ENCODE measurements around the gene SHC3. TPM values are rescaled to one million over a fixed set of nuclear protein-coding genes. Genes with fewer than 3 reads are reported as not detected.

Gene SHC3
- total and polyA plus RNA-seq, 12 donors: 5.6 to 56.7 (median 20.9) TPM

DNA sequence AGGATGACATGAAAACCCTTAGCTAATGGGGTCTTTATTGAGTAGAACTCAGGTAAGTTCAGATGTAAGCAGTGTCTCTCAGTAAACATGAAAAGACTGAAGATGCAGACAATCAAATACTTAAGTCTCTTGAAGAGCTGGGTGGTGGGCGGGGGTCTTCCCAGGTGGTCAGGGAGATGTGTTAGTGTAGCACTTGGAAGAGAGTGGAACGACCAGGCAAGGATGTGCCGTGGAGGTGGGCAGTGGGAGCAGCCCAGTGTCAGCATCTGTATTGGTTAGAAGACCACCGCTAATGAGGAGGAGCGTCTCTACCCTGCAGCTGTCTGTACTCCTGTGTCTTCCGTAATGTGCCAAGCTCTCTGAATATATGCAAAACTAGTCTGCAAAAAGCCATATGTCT, 183.0 kb downstream of the SHC3 start:
- DNase-seq: no peak
- H3K27me3 ChIP-seq: peaks cover 6% of the 10 kb centered on the region
- H3K4me1 ChIP-seq (replicated peaks in 1 of 2): peaks cover 19 to 69% of the 10 kb centered on the region in 2 donors
- H3K9me3 ChIP-seq (replicated peaks in 1 of 3): no peaks in the 10 kb centered on the region
- intact Hi-C loops (cut with DNase I): no loop called here
- H3K4me3 ChIP-seq: peak overlapping the region in 1 of 4 donors; percentile 88
- TF ChIP-seq, protein P1, sequence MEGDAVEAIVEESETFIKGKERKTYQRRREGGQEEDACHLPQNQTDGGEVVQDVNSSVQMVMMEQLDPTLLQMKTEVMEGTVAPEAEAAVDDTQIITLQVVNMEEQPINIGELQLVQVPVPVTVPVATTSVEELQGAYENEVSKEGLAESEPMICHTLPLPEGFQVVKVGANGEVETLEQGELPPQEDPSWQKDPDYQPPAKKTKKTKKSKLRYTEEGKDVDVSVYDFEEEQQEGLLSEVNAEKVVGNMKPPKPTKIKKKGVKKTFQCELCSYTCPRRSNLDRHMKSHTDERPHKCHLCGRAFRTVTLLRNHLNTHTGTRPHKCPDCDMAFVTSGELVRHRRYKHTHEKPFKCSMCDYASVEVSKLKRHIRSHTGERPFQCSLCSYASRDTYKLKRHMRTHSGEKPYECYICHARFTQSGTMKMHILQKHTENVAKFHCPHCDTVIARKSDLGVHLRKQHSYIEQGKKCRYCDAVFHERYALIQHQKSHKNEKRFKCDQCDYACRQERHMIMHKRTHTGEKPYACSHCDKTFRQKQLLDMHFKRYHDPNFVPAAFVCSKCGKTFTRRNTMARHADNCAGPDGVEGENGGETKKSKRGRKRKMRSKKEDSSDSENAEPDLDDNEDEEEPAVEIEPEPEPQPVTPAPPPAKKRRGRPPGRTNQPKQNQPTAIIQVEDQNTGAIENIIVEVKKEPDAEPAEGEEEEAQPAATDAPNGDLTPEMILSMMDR (IDR thresholded peaks at IDR 0.05): no peak
- no peak for TF ChIP-seq POLR2A (IDR thresholded peaks at IDR 0.05)
- 86 to 90% (median 87%) methylated on average over 6 of the region's 6 CpGs for WGBS, 4 donors
- H3K27ac ChIP-seq: peak overlapping the region in 3 of 5 donors; percentile 28 to 68 (median 64)
- H3K36me3 ChIP-seq (replicated peaks in 1 of 2): peaks cover 0 to 4% of the 10 kb centered on the region in 2 donors

DNA sequence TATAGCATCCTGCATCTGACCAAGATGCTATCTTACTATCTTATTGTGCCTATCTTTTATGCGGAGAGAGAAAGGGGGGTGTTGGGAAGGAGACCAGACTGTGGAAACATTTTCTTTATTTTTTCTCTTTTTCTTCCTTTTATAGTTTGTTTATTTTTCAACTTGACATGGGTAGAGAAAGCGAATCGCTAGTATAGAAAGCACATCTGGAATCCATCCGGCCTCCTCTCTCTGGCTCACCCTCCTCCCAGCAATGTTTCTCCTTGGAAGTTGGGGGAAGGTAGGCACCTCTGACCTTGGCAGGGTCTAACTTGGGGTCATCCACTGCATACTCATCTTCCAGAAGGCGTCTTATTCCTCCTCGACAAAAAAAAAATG, 183.4 kb downstream of the SHC3 start:
- Histone ChIP-seq H3K36me3 (replicated peaks in 1 of 2) (peaks cover 0 to 4% of the 10 kb centered on the region in 2 donors), H3K27ac (peak overlapping the region in 3 of 5 donors; percentile 28 to 71 (median 64)), H3K4me3 (peak overlapping the region in 1 of 4 donors; percentile 88), H3K9me3 (replicated peaks in 1 of 3) (no peaks in the 10 kb centered on the region), H3K4me1 (replicated peaks in 1 of 2) (peaks cover 19 to 65% of the 10 kb centered on the region in 2 donors), H3K27me3 (peaks cover 6% of the 10 kb centered on the region)
- intact Hi-C loops (cut with DNase I): no loop called here
- DNase-seq: no peak
- TF ChIP-seq, protein P1 (IDR thresholded peaks at IDR 0.05): no peak
- no peak for TF ChIP-seq POLR2A (IDR thresholded peaks at IDR 0.05)
- 54 to 62% (median 56%) methylated on average over 6 of the region's 6 CpGs for WGBS, 4 donors

DNA sequence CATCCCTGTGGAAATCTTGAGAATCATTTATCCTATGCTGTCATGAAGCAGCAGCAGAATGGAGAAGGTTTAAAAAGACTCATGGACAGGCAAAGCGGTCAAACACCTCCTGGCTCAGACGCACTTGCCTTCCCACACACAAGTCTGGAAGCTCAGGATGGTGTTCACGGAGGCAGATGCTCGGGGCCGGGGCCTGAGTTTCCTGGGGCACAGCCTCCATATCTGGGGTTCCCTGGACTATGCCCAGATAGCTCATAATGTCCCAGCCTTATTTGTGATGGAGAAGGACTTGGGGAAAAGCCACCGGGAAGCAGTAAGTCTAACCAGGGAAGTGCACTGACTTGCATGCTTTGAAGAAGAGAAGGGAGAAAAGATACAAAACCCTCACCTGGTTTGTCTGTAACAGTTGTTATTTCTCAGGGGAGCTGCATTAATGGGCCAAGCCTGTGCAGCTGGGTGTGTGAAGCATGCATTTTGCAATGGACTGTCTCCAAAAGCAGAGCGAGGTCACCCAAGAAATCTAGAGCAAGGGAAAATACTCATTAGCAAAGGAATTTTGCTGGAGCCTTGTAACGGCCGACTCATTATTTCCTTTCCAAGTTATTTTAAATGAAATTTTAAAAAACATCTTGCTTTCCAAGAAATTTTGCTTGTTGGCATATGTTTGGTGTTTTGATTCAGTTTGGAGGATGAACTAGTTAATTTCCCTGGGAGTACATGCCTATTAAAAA, 184.0 kb downstream of the SHC3 start:
- DNase-seq: peak in 3 of 7 donors; percentile 60 to 67 (median 67)
- Histone ChIP-seq H3K27ac (peak overlapping the region in 4 of 5 donors; percentile 28 to 71 (median 47)), H3K4me3 (peak overlapping the region in 1 of 4 donors; percentile 88), H3K4me1 (replicated peaks in 1 of 2) (peaks cover 19 to 65% of the 10 kb centered on the region in 2 donors), H3K36me3 (replicated peaks in 1 of 2) (peaks cover 0 to 4% of the 10 kb centered on the region in 2 donors), H3K27me3 (peaks cover 6% of the 10 kb centered on the region), H3K9me3 (replicated peaks in 1 of 3) (no peaks in the 10 kb centered on the region)
- no peak for TF ChIP-seq POLR2A (IDR thresholded peaks at IDR 0.05)
- TF ChIP-seq, protein P1 (IDR thresholded peaks at IDR 0.05): no peak
- 49 to 54% (median 51%) methylated on average over 9 of the region's 9 CpGs for WGBS, 4 donors
- intact Hi-C loops (cut with DNase I): no loop called here

DNA sequence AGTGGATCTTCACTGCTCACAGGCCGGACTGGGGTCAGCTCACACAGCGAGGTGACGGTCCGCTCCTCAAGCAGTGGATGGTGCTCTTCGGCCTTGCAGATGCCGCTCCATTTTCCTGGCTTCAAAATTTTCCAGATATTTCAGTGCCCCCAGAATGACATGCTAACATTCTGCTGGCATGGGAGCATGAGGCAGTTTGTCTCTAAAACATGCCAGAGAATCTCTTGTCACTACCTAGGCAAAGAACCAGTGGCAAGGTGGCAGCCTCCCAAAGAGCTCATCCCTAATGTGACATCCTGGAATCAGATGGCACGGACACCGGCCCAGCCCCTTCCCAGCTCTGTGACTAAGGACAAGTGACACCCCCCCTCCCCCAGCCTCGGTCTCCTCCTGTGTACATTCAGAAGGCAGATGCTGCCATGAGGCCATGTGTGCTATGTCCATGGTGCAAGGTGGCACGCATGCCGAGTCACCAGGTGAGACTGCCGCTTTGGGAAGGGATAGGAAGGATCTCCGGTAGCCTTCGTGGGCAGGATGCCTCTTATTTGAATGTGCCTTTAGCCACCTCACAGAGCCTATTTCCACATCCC, 184.7 kb downstream of the SHC3 start:
- 63 to 76% (median 69%) methylated on average over 6 to 14 of the region's 14 CpGs for WGBS, 4 donors
- TF ChIP-seq POLR2A (IDR thresholded peaks at IDR 0.05): no peak
- TF ChIP-seq, protein P1 (IDR thresholded peaks at IDR 0.05): no peak
- intact Hi-C loops (cut with DNase I): no loop called here
- H3K4me3 ChIP-seq: peak overlapping the region in 1 of 4 donors; percentile 88
- peaks cover 0 to 4% of the 10 kb centered on the region in 2 donors for H3K36me3 ChIP-seq (replicated peaks in 1 of 2)
- H3K4me1 ChIP-seq (replicated peaks in 1 of 2): peaks cover 13 to 58% of the 10 kb centered on the region in 2 donors
- peak in 5 of 7 donors; percentile 50 to 64 (median 57) for DNase-seq
- H3K27ac ChIP-seq: peak overlapping the region in 4 of 5 donors; percentile 28 to 71 (median 47)
- H3K9me3 ChIP-seq (replicated peaks in 1 of 3): no peaks in the 10 kb centered on the region
- peaks cover 6% of the 10 kb centered on the region for H3K27me3 ChIP-seq
